HCT116 (cell line): ENCODE measurements around the gene ZC3H12A. TPM values are rescaled to one million over a fixed set of nuclear protein-coding genes. Genes with fewer than 3 reads are reported as not detected.

Source experiments
- ATAC-seq: fragments of 200-7000 bp; cut with Tn5 transposase; 2 replicates; pipeline ENCODE4 v1.9.1; 2020; ENCODE audit warnings: mild to moderate bottlenecking, moderate library complexity
- BruUV-seq: library from RNA; stranded (reverse); fragments of 400-500 nt; replicated peaks from 2 replicates; lab custom pipeline; 2021; lab: Mats Ljungman, UMichigan
- CTCF ChIA-PET: fragments of 300-600 bp; sonication (Branson Sonifier 250); formaldehyde crosslinking; loops from one replicate; lab custom pipeline; 2021; ENCODE audit warnings: antibody characterized with exemption; lab: Charles Lee
- POLR2A ChIA-PET: fragments of 300-600, 350-600 bp; sonication (Branson Sonifier 250); formaldehyde crosslinking; loops from one replicate; lab custom pipeline; 2021; ENCODE audit warnings: antibody characterized with exemption; lab: Charles Lee
- RAD21 ChIA-PET, 2 experiments: fragments of 300-600 bp; sonication (Branson Sonifier 250); formaldehyde crosslinking; loops; one replicate each; lab custom pipeline; 2023; ENCODE audit warnings: low total read pairs in 2 of 2; ENCODE audit not compliant: uncharacterized antibody in 2 of 2, unreplicated experiment in 2 of 2, low non-redundant PET in 1 of 2; lab: Charles Lee
- DNase-seq: peaks from one replicate; pipeline ENCODE4 v3.0.0-alpha.2; 2010; ENCODE audit warnings: low read depth, low spot score
- H2AFZ ChIP-seq: fragments of 200-600 bp; shearing (Covaris generic), sonication (generic); 2 replicates; pipeline ENCODE4 v1.6.1; 2017; ENCODE audit warnings: low read depth, mixed run types, mixed read lengths, antibody characterized with exemption, low read length; ENCODE audit not compliant: poor library complexity, severe bottlenecking
- H3K27ac ChIP-seq: 2 replicates; pipeline ENCODE4 v1.5.1; 2012; ENCODE audit warnings: low read depth, low read length
- H3K27me3 ChIP-seq: fragments of 200-600 bp; sonication (generic); 2 replicates; pipeline ENCODE4 v1.6.1; 2016; ENCODE audit warnings: mixed run types, low read length, mixed read lengths; ENCODE audit not compliant: insufficient read depth
- H3K36me3 ChIP-seq, 2 experiments: fragments of 200-500 bp in 1 of 2; fragments of 200-600 bp in 1 of 2; sonication (Bioruptor generic) in 1 of 2; sonication (generic) in 1 of 2; 2 replicates each; pipeline versions ENCODE4 v1.5.1 to v1.6.1; 2014 to 2016; ENCODE audit warnings: low read length in 2 of 2, inconsistent platforms in 1 of 2, mixed read lengths in 1 of 2, mixed run types in 1 of 2; ENCODE audit not compliant: insufficient read depth in 2 of 2, control insufficient read depth in 1 of 2
- H3K4me1 ChIP-seq, 2 experiments: fragments of 200-600 bp in 1 of 2; sonication (generic) in 1 of 2; 2 replicates each; pipeline versions ENCODE4 v1.5.1 to v1.6.1; 2012 to 2017; ENCODE audit warnings: low read length in 2 of 2, inconsistent platforms in 1 of 2, mild to moderate bottlenecking in 1 of 2, mixed read lengths in 1 of 2, mixed run types in 1 of 2, moderate library complexity in 1 of 2; ENCODE audit not compliant: insufficient read depth in 2 of 2, control insufficient read depth in 1 of 2
- H3K4me2 ChIP-seq: fragments of 200-600 bp; sonication (generic); 2 replicates; pipeline ENCODE4 v1.6.1; 2017; ENCODE audit warnings: mixed run types, low read length, mixed read lengths
- H3K4me3 ChIP-seq, 2 experiments: fragments of 200-600 bp in 1 of 2; sonication (generic) in 1 of 2; replicated peaks in 1 of 2; 2 replicates each; pipeline ENCODE4 v1.5.1; 2011 to 2016; ENCODE audit warnings: low read length in 2 of 2, control low read depth in 1 of 2, low read depth in 1 of 2, mild to moderate bottlenecking in 1 of 2, mixed read lengths in 1 of 2, mixed run types in 1 of 2
- H3K79me2 ChIP-seq: fragments of 200-600 bp; sonication (generic); 2 replicates; pipeline ENCODE4 v1.6.1; 2017; ENCODE audit warnings: mild to moderate bottlenecking, mixed run types, low read length, moderate library complexity, mixed read lengths; ENCODE audit not compliant: insufficient read depth
- H3K9ac ChIP-seq: fragments of 200-600 bp; sonication (generic); 2 replicates; pipeline ENCODE4 v1.6.1; 2016; ENCODE audit warnings: low read length, mixed read lengths
- H3K9me2 ChIP-seq: fragments of 200-600 bp; sonication (generic), shearing (Covaris generic); 2 replicates; pipeline ENCODE4 v1.6.1; 2017; ENCODE audit warnings: mixed run types, mild to moderate bottlenecking, moderate library complexity; ENCODE audit not compliant: insufficient read depth
- H3K9me3 ChIP-seq, 2 experiments: fragments of 200-500 bp in 1 of 2; fragments of 200-600 bp in 1 of 2; sonication (Bioruptor generic) in 1 of 2; sonication (generic) in 1 of 2; 2 replicates each; pipeline ENCODE4 v1.6.1; 2014 to 2017; ENCODE audit warnings: low read length in 2 of 2, mixed read lengths in 2 of 2, inconsistent platforms in 1 of 2, low read depth in 1 of 2, mild to moderate bottlenecking in 1 of 2, mixed run types in 1 of 2, moderate library complexity in 1 of 2; ENCODE audit not compliant: control insufficient read depth in 1 of 2, insufficient read depth in 1 of 2
- H4K20me1 ChIP-seq: fragments of 200-600 bp; sonication (generic), shearing (Covaris generic); 2 replicates; pipeline ENCODE4 v1.6.1; 2017; ENCODE audit warnings: mixed run types, mild to moderate bottlenecking, moderate library complexity; ENCODE audit not compliant: insufficient read depth
- CEBPB ChIP-seq: IDR thresholded peaks from 2 replicates; pipeline ENCODE4 v1.6.1; 2012; ENCODE audit warnings: low read depth
- POLR2AphosphoS5 ChIP-seq: IDR thresholded peaks from 2 replicates; pipeline ENCODE4 v1.6.1; 2011; ENCODE audit warnings: mild to moderate bottlenecking, low read depth, low read length, moderate library complexity
- SIN3A ChIP-seq: IDR thresholded peaks from 2 replicates; pipeline ENCODE4 v1.6.1; 2012; ENCODE audit warnings: low read depth
- TCF7L2 ChIP-seq: IDR thresholded peaks from 2 replicates; pipeline ENCODE4 v1.7.0; 2011; ENCODE audit warnings: borderline replicate concordance, inconsistent platforms; ENCODE audit not compliant: insufficient read depth, insufficient read length; ENCODE audit errors: extremely low read depth
- YY1 ChIP-seq: IDR thresholded peaks from 2 replicates; pipeline ENCODE4 v1.6.1; 2011; ENCODE audit warnings: low read length, low read depth, moderate library complexity, mild to moderate bottlenecking; ENCODE audit not compliant: insufficient replicate concordance; ENCODE audit errors: extremely low read depth
- ZFX ChIP-seq: fragments of 450-650 bp; IDR thresholded peaks from 2 replicates; pipeline ENCODE4 v1.6.1; 2017
- ZNF274 ChIP-seq: fragments of 200-500 bp; sonication (Bioruptor generic); IDR thresholded peaks from 2 replicates; pipeline ENCODE4 v1.6.1; 2014; ENCODE audit warnings: mild to moderate bottlenecking, low read depth, low read length, inconsistent platforms
- intact Hi-C: fragments of 100-400 bp; cut with micrococcal nuclease; formaldehyde crosslinking; loops from 2 replicates; pipeline ENCODE4 v1.10.0; 2022
- total RNA-seq: library from RNA; stranded (reverse); gene quantifications from one replicate; pipeline ENCODE4 v1.2.1, GENCODE V29; 2021; ENCODE audit not compliant: unreplicated experiment
- TF ChIP-seq, protein P1 (sequence below): IDR thresholded peaks from 2 replicates; pipeline ENCODE4 v1.6.1; 2011; ENCODE audit warnings: mild to moderate bottlenecking, low read length, moderate library complexity; ENCODE audit not compliant: insufficient replicate concordance; ENCODE audit errors: extremely low read depth

Gene ZC3H12A
- total RNA-seq, 1 experiment from 2014 or later, result 10.6 TPM

DNA sequence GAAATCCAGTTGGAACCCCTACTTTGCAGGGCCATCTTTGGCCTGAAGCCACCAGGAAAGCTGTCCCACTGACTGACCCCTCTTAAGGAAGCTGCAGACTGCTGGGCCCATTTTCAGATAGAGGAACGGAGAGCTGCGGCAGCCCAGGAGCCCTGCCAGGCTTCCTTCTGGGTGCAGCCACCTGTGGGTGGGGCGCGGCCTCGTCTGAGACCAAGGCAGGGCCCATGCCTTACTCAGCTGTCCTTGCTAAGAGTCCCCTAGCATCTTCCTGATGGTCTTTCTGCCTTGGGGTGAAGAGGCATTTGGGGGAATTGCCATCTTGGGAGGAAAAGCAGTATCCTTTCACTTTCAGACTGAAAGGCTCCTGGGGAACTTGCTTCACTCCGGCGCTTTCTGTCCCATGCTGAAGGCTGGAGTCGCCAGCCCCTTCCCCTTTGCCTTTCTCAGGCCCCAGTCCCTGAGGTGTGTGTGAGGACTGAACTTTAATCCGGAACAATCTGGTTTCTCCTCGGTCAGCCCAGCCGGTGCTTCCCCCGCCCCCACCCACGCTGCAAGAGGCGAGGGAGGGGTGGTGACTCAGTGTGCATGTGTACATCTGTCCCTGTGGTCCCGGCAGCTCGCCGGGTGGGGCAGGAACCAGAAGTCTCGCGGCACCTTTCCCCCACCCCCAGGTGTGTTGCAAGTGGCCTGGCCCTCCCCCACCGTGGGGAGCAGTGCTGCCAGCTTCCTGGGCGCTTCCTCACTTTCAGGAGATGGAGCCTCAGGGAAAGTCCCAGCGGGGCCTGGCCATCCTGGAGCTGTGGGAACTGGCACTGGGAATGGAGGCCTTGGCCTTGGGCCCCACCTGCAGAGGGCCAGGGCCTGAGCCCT lies 5.1 kb downstream of the ZC3H12A start:
- ChIA-PET POLR2A (interaction anchor here (0.6 to 1.0 kb wide), 4 partner anchors 8 to 928 kb away, joined by 3 to 6 read pairs (median 3); no protein-coding TSS in a partner anchor), RAD21 (interaction anchor here in 1 of 2 experiments (0.6 kb wide), 1 partner anchor 108 kb away, joined by 3 read pairs; no protein-coding TSS in a partner anchor), CTCF (interaction anchor here (0.7 to 7.2 kb wide), 4 partner anchors 8 to 124 kb away, joined by 3 to 59 read pairs (median 4); partner anchors contain the start of gene MEAF6)
- intact Hi-C loops, result loop anchor here (10.0 kb wide), 1 partner anchor 1915 kb away; no protein-coding TSS in a partner anchor
- H3K9me3 ChIP-seq, result no peaks in the 10 kb centered on the region
- H3K4me1 ChIP-seq, result peaks cover 49 to 65% of the 10 kb centered on the region in 2 experiments
- H3K9ac ChIP-seq, result peak overlapping the region; percentile 60
- peak; percentile 67 for DNase-seq
- peaks cover 15 to 46% of the 10 kb centered on the region in 2 experiments; a peak in 3 of 4 replicates for H3K36me3 ChIP-seq
- TSS peak; percentile 83 for BruUV-seq
- peak; percentile 72 for ATAC-seq
- TF ChIP-seq SIN3A, result no peak
- peak; percentile 38; the same call in 1 of the 2 replicates for TF ChIP-seq ZFX
- no peak for TF ChIP-seq ZNF274
- no peak for TF ChIP-seq CEBPB
- TF ChIP-seq YY1, result peak; percentile 18
- TF ChIP-seq POLR2AphosphoS5, result no peak; the same call in 1 of the 2 replicates
- TF ChIP-seq TCF7L2, result peak; percentile 55
- TF ChIP-seq, protein P1, sequence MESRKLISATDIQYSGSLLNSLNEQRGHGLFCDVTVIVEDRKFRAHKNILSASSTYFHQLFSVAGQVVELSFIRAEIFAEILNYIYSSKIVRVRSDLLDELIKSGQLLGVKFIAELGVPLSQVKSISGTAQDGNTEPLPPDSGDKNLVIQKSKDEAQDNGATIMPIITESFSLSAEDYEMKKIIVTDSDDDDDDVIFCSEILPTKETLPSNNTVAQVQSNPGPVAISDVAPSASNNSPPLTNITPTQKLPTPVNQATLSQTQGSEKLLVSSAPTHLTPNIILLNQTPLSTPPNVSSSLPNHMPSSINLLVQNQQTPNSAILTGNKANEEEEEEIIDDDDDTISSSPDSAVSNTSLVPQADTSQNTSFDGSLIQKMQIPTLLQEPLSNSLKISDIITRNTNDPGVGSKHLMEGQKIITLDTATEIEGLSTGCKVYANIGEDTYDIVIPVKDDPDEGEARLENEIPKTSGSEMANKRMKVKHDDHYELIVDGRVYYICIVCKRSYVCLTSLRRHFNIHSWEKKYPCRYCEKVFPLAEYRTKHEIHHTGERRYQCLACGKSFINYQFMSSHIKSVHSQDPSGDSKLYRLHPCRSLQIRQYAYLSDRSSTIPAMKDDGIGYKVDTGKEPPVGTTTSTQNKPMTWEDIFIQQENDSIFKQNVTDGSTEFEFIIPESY, result peak; percentile 91
- peak overlapping the region; percentile 78 for H3K4me2 ChIP-seq
- H3K79me2 ChIP-seq, result peaks cover 69% of the 10 kb centered on the region
- no peaks in the 10 kb centered on the region for H3K27me3 ChIP-seq
- H3K9me2 ChIP-seq, result no peaks in the 10 kb centered on the region
- peak overlapping the region; percentile 40 to 49 for H3K4me3 ChIP-seq
- no peaks in the 10 kb centered on the region for H4K20me1 ChIP-seq
- no peak overlapping the region for H2AFZ ChIP-seq
- peak overlapping the region; percentile 91 for H3K27ac ChIP-seq
